Measurements from ENCODE around the gene SMCO4.
"Not testable (repeated sequence)": the region's sequence is repeated elsewhere in the genome, so short reads cannot be mapped to it uniquely, and the experiment has no call there.

SMCO4 gene

DNA sequence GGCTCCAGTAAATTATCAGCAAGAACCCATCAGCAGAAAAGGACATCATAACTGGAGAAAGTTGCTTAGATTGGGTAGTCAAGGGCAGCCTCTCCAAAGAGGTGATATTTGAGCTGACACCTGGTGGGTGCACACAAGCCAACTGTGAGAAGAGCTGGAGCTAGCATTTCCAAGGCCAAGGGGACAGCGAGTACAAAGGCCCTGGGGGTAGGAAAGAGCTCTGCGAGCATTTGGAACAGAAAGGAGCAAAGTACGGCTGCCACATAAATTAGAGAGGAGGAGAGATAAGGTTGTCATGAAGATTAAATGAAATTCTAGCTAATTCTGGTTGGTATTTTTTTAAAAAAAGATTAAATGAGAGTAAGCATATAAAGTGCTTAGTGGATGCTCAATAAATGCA is 21.7 kb upstream of the SMCO4 start:
- in situ Hi-C loops (cut with MboI; ENCODE audit: low pct_unique_long_range_greater_than_20kb, low sequenced_read_pairs) = no loop called here

DNA sequence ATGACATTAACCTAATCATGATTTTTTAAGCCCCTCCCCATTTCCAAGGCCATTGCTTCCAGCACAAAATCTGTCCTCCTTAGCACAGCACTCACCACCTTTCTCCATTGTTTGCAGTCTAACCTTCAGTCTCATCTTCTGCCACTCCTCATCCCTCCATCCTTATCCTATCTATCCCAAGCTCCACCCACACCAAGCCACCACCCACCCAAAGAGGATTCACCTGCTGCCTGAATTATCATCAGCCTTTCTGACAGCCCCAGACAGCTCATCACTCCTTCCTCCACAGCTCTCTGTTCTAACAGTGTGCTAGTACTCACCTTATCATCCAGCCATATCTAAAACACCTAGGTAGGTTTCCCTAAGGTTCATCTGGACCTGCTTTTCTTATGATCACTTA is 20.7 kb upstream of the SMCO4 start:
- in situ Hi-C loops (cut with MboI; ENCODE audit: low pct_unique_long_range_greater_than_20kb, low sequenced_read_pairs) = no loop called here

More for the DNA sequence above, 21.7 kb upstream of the SMCO4 start:
- no peak for DNase-seq

DNA sequence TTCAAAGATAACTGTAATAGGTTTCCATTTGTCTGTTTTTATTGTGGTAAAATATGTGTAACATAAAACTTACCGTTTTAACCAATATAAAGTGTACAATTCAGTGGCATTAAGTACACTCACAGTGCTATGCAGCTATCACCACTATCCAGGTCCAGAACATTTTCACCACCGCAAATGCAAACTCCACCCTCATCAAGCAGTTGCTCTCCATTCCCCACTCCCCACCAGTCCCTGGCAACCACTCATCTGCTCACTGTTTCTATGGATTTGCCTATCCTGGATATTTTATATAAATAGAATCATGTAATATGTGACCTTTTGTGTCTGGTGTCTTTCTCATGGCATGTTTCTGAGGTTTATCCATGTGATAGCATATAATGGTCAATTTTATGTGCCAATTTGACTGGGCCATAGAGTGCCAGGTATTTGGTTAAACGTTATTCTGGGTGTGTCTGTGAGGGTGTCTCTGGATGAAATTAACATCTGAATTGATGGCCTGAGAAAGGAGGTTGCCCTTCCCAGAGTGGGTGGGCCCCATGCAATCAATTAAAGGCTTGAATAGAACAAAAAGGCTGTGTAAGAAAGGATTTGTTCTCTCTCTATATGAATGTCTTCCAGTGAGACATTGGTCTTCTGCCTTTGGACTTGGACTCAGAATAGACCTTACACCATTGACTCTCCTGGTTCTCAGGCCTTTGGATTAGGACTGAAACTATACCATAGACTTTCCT is 17.2 kb upstream of the SMCO4 start:
- in situ Hi-C loops (cut with MboI; ENCODE audit: low pct_unique_long_range_greater_than_20kb, low sequenced_read_pairs) = no loop called here
- DNase-seq = no peak

More for the DNA sequence above, 20.7 kb upstream of the SMCO4 start:
- no peak for DNase-seq

DNA sequence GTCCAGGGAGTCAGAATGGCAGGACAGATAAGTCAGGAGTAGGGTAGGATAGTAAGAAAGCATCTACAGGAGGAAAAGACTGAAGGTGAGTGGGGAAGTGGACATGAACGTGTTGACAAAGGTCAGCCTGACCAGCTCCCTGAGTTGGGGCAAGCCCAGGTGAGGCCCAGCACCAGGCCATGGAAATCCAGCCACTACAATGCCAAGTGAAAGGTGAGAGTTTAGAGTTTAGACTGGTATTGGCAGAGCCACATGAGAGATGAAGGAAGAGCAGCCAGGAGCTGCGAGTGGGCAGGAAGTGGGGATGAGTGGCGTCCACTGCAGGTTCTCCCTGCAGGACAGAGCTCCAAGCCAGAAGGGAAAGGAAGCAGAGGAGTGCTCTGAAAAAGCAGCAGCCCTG is 16.5 kb upstream of the SMCO4 start:
- in situ Hi-C loops (cut with MboI; ENCODE audit: low pct_unique_long_range_greater_than_20kb, low sequenced_read_pairs) = no loop called here
- no peak for DNase-seq

DNA sequence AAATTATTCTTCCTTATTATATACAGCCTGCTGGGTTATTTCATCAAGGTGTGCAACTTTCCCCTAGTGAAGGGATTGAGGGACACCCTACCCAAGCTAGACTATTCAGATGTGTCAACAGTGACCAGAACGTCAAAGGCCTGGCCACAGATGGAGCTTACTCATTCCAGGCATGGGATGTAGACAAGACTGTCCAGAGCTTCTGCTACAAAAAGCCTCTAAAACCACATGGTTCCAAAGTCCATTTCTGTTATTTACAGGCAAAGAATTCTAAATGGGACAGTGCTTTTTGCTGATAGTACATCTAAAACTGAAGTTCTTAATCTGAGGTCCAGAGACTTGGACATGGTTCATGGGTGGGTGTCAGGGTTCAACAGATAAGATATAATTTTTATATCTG is 9.7 kb upstream of the SMCO4 start:
- in situ Hi-C loops (cut with MboI; ENCODE audit: low pct_unique_long_range_greater_than_20kb, low sequenced_read_pairs) = no loop called here
- no peak for DNase-seq

DNA sequence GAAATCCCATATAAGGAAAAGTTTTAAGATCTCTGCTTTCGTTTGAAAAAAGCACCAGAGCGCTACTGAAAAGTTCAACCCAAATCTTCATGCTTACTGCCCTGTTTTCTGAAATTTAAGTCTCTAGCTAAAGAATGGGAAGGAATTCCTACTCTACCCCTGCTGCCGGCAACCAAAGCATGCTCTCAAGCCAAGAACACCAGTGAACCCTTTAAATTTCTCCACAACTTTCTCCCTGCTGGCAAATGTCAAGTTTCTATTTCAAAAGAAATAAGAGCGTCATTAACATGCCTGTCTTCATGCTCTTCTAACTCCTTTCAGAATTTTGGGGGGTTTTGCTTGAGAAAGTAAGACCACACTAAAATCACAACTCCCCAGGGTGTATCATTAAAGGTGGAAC is 6.8 kb upstream of the SMCO4 start:
- DNase-seq = no peak
- in situ Hi-C loops (cut with MboI; ENCODE audit: low pct_unique_long_range_greater_than_20kb, low sequenced_read_pairs) = no loop called here

DNA sequence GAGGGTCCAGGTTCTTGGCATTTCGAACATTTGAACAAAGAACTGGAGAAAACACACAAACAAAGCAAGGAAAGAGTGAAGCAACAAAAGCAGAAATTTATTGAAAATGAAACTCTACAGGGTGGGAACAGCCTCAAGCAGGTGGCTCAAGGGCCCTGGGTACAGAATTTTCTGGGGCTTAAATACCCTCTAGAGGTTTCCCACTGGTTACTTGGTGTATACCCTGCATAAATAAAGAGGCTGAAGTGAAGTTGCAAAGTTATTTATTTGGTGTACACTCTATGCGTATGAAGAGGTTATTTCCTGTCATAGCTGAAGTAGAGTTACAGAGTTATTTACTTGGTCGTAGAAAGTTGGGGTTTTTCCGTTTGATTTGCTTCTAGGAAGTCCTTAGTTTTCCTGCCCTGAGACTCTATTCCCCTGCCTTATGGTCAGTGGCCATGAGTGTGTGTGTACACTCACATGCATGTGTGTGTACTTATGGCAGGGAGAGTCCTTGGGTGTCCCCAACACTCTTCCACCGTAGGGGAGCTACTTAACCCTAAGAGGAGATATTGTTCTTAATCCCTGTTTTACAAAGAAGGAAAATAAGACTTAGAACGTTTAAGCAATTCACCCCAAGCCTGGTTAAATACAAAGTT is 5.6 kb upstream of the SMCO4 start:
- in situ Hi-C loops (cut with MboI; ENCODE audit: low pct_unique_long_range_greater_than_20kb, low sequenced_read_pairs) = no loop called here
- DNase-seq = no peak

DNA sequence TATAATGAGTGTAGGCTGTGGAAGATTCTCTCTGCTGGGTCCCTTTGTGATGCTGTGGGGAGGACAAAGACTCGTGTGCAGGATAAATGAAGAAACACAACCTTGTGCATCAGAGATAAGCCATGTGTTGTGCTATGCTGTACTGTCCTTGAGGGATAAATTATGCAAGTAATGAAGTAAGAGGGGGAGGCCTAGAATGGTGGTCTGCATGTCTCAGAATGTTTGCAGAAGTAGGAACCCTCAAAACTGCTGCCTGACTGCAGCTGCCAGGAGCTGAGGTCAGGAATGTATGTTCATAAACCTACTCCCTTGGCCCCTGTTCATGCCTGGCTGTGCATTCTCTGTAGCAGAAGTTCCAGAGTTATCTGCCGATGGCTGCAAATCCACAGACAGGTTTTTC is 4.6 kb upstream of the SMCO4 start:
- no peak for DNase-seq
- in situ Hi-C loops (cut with MboI; ENCODE audit: low pct_unique_long_range_greater_than_20kb, low sequenced_read_pairs) = no loop called here

DNA sequence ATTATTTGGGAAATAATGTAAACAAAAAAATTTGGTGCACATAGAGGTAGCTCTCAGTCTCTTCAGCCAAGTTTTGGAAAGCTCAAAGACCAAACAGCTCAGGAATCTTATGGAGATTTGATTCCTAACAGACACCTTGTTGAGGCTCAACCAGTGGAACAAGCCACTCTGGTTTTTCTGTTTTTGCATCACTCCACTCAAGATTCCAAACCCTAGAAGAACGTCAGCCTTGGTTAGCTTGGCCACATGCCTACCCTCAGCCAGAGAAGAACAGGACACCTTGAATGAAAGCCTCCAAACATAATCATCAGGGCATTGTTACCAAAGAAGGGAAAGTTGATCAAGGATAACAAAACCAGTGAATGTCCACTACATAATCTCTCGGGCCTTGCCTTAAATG is 3.8 kb upstream of the SMCO4 start:
- in situ Hi-C loops (cut with MboI; ENCODE audit: low pct_unique_long_range_greater_than_20kb, low sequenced_read_pairs) = no loop called here
- DNase-seq = no peak

DNA sequence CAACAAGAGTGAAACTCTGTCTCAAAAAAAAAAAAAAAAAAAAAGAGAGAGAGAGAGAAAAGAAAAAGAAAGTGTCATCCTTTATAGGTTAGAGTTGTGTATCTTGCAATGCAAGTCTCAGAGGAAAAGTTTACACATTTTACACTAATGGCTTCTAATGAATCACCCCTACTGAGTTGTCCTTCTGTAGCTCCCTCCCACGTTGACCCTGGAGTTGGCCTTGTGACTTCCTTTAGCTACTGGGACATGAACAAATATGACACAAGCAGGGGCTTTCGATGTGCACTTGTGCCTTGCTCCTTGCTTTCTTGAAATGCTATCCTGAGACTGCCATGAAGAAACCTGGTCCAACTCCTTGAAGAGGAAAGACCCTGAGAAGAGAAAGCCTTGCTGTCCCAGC is 2.4 kb upstream of the SMCO4 start:
- in situ Hi-C loops (cut with MboI; ENCODE audit: low pct_unique_long_range_greater_than_20kb, low sequenced_read_pairs) = no loop called here
- DNase-seq = no peak

DNA sequence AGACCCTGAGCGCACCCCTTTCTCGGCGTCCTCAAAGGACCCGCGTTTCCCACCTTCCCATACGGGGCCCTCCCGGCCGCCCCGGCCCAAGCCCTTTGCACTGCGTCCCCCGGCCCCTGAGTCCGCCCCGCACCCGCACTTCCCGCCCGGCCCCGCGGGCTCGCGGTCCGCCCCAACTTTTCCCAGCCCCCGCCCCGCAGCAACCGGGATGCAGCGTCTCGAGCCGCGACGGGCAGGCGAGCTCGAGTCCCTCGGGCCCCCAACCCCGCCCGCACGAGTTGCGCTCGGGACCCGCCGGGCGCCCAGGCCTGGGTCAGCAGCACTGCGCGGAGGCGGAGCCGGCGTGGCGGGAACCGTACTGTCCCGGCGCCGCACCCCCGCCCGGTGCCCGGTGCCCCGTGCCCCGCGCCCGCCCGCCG is 371 bp downstream of the SMCO4 start:
- no peak for DNase-seq
- in situ Hi-C loops (cut with MboI; ENCODE audit: low pct_unique_long_range_greater_than_20kb, low sequenced_read_pairs) = no loop called here

DNA sequence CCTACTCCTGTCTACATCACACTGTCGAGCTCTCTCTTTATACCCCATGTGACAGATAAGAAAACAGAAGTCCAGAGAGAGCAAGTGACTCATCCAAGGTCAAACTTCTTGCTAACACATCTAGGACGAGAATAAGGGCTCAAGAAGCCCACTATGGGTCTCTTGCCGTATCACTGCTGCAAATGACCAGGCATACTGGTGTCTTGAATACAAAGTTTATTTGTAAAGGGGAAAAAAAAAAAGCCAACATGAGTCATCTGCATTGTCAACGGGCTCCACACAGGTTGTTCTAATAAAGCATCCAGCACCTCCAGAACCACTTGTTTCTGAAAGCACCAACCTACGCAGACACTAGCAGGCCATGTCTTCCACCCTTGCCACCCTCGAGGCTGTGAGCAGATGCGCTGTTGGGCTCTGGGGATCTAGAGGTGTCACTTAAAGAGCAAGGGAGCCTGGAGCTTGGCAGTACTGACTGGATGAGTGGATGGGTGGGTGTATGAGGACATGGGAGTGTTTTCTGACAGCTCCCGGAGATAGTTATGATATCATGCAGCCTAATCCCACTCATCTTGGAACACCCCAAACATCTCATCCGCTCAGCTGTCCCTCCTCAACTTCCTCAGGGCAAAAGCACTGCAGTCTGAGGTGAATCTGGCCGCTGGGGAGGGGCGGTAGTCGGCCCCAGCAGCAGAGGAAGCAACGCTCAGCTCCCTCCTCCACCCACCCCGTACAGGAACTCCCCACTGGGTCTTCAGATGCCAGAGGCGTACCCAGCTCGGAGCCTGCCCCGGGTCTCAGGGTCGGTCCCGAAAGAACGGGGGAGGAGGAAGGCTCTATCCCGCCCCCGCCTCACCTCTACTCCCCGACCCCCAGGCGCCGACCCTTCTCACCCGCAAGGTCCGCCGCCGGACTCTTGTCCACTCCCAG is 1.0 kb downstream of the SMCO4 start:
- in situ Hi-C loops (cut with MboI; ENCODE audit: low pct_unique_long_range_greater_than_20kb, low sequenced_read_pairs) = no loop called here

DNA sequence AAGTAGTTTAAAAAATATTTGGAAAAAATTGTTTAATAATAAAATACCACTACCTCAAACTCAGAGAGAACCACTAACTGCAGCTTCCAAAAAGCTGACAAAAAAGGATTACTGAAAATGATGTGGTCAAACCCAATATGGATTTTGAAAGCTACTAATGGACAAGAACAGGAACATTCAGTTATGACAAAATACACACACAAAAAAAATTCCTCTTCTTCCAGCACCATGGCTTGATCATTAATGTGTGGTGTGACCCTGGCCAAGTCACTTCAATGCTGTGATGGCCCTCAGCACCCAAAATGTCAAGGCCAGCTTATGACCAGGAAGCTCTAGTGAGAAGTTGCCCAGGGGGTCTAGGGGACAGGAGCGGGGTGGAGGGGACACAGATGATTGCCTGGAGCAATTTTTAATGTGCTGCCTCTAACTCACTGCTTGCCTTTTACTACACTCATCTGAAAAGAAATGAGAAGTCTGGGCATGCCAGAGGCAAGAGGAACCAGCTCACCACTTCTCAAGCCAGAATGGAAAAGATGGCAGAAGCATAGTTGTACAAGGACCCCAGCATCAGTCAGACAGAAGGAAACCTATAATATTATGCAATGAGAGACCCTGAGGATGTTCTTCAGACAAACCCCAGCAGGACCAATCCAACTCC is 2.2 kb downstream of the SMCO4 start:
- in situ Hi-C loops (cut with MboI; ENCODE audit: low pct_unique_long_range_greater_than_20kb, low sequenced_read_pairs) = no loop called here
- DNase-seq = no peak

More for the DNA sequence above, 1.0 kb downstream of the SMCO4 start:
- peak; percentile 78 for DNase-seq

DNA sequence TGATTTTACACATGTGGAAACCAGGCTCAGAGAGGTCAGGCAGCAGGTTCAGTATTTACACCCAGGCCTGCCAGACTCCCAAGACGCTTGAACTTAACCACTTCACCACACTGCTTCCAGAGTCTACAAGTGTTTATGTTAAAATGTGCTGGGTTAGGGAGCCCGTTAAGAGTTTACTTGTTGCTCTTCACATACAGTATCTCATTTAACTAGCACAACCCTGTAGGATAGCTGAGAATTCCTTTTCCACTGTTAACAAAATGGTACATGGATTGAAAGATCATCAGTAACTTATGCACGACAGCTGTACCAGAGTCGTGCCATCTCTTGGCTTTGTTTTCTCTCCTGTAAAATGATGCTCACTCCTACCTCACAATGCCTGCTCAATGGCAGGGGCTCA is 2.9 kb downstream of the SMCO4 start:
- in situ Hi-C loops (cut with MboI; ENCODE audit: low pct_unique_long_range_greater_than_20kb, low sequenced_read_pairs) = no loop called here
- DNase-seq = no peak

DNA sequence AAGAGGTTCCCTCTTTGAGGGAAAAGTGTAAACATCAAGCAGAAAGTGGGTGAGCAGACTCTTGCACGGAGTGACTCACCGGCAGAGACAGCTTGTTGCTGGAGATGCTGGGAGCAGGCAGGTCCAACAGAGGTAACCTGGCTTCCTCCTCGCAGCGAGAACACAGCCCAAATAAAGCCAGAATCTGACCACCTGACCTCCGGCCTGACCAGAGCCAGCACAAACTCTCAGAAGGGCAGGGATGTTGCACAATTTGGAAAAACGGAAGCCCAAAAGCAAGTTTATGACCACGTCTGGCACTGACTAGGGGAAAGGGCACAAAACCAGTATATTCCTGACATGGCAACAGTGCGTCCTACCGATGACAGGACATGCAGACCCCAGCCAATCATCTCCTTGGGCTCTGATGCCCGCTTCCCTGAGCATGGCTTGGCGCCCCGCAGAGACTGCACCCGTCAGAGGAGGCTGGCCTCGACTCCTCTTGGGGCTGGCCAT is 5.4 kb downstream of the SMCO4 start:
- in situ Hi-C loops (cut with MboI; ENCODE audit: low pct_unique_long_range_greater_than_20kb, low sequenced_read_pairs) = no loop called here
- DNase-seq = peak; percentile 56

DNA sequence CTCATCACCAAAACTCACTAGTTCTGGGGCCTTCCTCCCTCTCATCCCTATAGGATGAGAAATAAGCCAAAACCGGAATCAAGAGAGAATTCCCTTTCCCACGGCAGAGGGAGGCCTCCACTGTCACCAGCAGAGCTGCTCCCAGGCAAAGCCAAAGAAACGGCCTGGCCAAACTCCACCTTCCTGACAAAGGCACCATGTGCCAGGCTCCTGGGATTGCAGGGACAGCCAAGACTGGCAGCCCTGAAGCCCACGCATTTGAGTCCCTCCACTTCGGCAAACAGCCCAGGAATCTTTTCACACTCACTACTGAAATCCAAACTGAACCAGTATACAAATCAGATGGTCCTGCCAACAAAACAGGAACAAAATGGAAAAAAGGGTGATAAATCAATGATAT is 6.1 kb downstream of the SMCO4 start:
- DNase-seq = no peak
- in situ Hi-C loops (cut with MboI; ENCODE audit: low pct_unique_long_range_greater_than_20kb, low sequenced_read_pairs) = no loop called here

DNA sequence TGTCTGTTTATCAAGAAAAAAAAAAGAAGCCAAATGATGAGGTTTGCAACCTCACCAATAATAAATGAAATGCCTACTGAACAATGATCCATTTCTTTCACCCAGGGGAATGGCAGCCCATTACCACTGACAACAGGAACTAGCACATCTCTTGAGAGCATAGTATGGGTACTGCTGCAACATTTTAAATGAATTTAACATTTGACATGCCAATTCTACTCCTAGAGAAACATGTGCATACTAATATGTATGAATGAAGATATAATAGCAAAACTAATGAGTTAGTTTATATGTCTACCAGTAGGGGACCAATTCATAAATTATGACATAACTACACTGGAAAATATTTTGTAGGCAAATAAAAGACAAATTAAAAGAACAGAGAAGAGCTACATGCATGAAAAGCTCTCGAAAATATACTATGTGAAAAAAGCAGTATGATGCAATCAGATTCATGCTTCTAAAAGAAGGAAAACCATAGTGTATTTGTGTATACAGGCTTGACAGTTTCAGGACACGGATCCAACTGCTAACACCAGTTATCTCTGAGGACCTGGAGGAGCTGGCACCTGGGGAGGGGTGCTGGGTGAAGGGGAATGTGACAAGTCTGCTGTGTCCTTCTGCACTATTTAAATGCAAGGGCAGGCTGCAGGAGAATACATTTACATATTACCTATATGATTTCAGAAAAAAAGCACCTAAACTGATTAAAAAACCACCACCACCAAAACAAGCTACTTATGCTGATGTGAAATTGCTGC is 6.9 kb downstream of the SMCO4 start:
- in situ Hi-C loops (cut with MboI; ENCODE audit: low pct_unique_long_range_greater_than_20kb, low sequenced_read_pairs) = no loop called here
- no peak for DNase-seq

DNA sequence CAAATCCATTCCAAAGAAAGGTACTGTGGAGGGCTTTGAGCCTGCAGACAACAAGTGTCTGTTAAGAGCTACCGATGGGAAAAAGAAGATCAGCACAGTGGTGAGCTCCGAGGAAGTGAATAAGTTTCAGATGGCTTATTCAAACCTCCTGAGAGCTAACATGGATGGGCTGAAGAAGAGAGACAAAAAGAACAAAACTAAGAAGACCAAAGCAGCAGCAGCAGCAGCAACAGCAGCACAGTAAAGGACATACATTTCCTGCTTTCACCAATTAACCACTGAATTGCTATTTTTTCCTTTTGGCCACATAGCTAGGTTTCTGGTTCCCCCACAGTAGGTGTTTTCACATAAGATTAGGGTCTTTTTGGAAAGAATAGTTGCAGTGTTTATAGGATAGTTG is 7.6 kb downstream of the SMCO4 start:
- in situ Hi-C loops (cut with MboI; ENCODE audit: low pct_unique_long_range_greater_than_20kb, low sequenced_read_pairs) = not testable (repeated sequence)

DNA sequence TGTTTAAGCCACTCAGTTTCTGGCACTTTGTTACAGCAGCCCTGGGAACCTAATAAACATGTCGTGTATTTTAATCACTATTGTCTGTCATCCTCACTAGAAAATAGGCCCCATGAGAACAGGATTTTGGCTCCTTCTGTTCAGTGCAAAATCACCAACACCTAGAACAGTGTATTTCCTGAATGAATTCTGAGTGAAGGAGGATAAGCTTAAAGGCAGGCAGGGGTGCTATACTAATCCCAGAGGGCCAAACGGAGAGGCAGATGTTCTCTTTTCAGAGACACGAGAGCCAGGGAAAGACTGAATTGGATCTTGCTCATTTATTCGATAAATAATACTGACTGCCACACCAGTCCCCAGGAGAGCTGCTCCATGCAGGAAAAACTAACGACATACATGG is 10.4 kb downstream of the SMCO4 start:
- DNase-seq = no peak
- in situ Hi-C loops (cut with MboI; ENCODE audit: low pct_unique_long_range_greater_than_20kb, low sequenced_read_pairs) = no loop called here

More for the DNA sequence above, 7.6 kb downstream of the SMCO4 start:
- not testable (repeated sequence) for DNase-seq

Measured in KBM-7 (cell line).